ENCODE measurements around the gene PPP2R2C. TPM values are rescaled to one million over a fixed set of nuclear protein-coding genes. Genes with fewer than 3 reads are reported as not detected.
A peak's percentile ranks its signal among the peaks of the same experiment; 100 is the strongest.

The PPP2R2C gene
- total and polyA plus RNA-seq, 9 of the 15 experiments (the other 6 are each of a cell fraction or from before 2014, with no cell fraction given), result 0.04 to 0.06 TPM; not detected in 7

- TF ChIP-seq, protein P1, sequence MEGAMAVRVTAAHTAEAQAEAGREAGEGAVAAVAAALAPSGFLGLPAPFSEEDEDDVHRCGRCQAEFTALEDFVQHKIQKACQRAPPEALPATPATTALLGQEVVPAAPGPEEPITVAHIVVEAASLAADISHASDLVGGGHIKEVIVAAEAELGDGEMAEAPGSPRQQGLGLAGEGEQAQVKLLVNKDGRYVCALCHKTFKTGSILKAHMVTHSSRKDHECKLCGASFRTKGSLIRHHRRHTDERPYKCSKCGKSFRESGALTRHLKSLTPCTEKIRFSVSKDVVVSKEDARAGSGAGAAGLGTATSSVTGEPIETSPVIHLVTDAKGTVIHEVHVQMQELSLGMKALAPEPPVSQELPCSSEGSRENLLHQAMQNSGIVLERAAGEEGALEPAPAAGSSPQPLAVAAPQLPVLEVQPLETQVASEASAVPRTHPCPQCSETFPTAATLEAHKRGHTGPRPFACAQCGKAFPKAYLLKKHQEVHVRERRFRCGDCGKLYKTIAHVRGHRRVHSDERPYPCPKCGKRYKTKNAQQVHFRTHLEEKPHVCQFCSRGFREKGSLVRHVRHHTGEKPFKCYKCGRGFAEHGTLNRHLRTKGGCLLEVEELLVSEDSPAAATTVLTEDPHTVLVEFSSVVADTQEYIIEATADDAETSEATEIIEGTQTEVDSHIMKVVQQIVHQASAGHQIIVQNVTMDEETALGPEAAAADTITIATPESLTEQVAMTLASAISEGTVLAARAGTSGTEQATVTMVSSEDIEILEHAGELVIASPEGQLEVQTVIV (CRISPR knock-in tag; IDR thresholded peaks at IDR 0.05; ENCODE audit: borderline replicate concordance), result no peak
- TF ChIP-seq BDP1 (IDR thresholded peaks at IDR 0.05; ENCODE audit: insufficient read depth, insufficient read length) (no peak), ZNF143 (CRISPR knock-in tag; IDR thresholded peaks at IDR 0.05) (no peak)
These were observed 41.5 kb downstream of the PPP2R2C start (continued) for GRCh38 chr4:6430927-6431326.

DNA sequence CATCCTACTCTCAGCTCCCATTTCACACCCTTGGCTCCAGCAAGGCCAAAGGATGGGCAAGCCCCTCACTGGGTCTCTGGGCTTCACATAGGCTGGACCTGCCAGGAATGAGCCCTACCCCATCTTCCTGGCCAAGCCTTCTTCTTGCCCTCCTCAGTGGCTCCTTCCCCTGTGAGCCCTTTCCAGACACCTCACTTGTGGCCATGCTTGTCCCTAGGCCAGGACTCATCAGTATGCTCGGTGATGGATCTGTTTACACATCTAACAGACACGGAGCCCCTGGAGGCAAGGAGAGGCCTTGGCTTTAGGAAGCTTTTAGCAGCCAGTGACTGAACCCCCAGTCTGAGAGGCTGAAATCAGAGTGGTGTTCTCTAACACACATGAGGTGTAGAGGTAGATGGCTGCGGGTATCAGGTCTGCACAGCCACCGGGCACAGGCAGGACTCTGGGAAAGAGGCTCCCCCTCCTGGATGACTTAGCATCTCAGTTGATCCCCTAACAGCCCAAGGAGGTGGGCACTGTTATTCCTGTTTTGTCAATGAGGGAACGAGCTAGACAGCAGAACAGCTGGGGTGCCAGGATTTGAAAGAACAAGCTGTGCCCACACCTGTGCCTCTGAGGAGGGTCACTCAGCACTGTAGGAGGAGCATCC lies 44.8 kb downstream of the PPP2R2C start:
- Histone ChIP-seq H3K4me2 (ENCODE audit: insufficient read depth, low read length) (no peak overlapping the region), H3K9me3 (replicated peaks; ENCODE audit: control insufficient read depth, insufficient read depth, low read depth, low read length) (no peaks in the 10 kb centered on the region), H3K36me3 (ENCODE audit: control insufficient read depth, insufficient read depth, low read length) (no peaks in the 10 kb centered on the region), H3K9ac (ENCODE audit: insufficient read depth in 1 of 2, low read depth in 2 of 2, low read length in 2 of 2) (no peak overlapping the region), H3K4me3 (no peak overlapping the region), H2AFZ (ENCODE audit: low read depth, low read length) (no peak overlapping the region), H3K79me2 (ENCODE audit: control insufficient read depth, insufficient read depth, low read length) (no peaks in the 10 kb centered on the region), H3K27me3 (ENCODE audit: control insufficient read depth in 2 of 2, insufficient read depth in 2 of 2, low read length in 2 of 2) (peaks cover 0 to 54% of the 10 kb centered on the region in 2 experiments; a peak in 2 of 5 replicates), H4K20me1 (replicated peaks; ENCODE audit: control insufficient read depth, insufficient read depth, low read length) (no peaks in the 10 kb centered on the region; the same call in 1 of the 2 replicates), H3K27ac (ENCODE audit: extremely low read depth, low read depth, low read length) (no peak overlapping the region), H3K9me1 (ENCODE audit: control insufficient read depth, insufficient read depth, low read length) (no peaks in the 10 kb centered on the region), H3K4me1 (replicated peaks in 1 of 2; ENCODE audit: control insufficient read depth in 2 of 2, insufficient read depth in 2 of 2, low read length in 2 of 2) (no peaks in the 10 kb centered on the region)
- intact Hi-C loops (cut with micrococcal nuclease), result no loop called here
- DNase-seq (ENCODE audit: extremely low read depth in 1 of 4, low spot score in 3 of 4) (no peak), FAIRE-seq (no peak), ATAC-seq (peak; percentile 47; the same call in 1 of the 3 replicates)
- in situ Hi-C loops (cut with MboI), result no loop called here
- 0% methylated on average over 5 of the region's 5 CpGs for WGBS (ENCODE audit: insufficient coverage, low coverage, missing lambda C conversion rate)
- ChIA-PET POLR2A (no interaction called here), CTCF (ENCODE audit: low intra/inter-chr PET ratio) (no interaction called here)
- BruUV-seq (replicated peaks), result no TSS peak
- TF ChIP-seq SPI1 (IDR thresholded peaks at IDR 0.05; ENCODE audit: borderline replicate concordance, low read depth, low read length) (no peak), ETS1 (conservative IDR thresholded peaks at IDR 0.05; ENCODE audit: control insufficient read depth, low read depth, low read length) (no peak), RFX1 (IDR thresholded peaks at IDR 0.05) (no peak), RAD21 (CRISPR knock-in tag; conservative IDR thresholded peaks at IDR 0.05 in 1 of 2, IDR thresholded peaks at IDR 0.05 in 1 of 2) (peak in 1 of 2 experiments; percentile 23; a peak in 2 of 4 replicates), MCM7 (IDR thresholded peaks at IDR 0.05) (no peak)
- TF ChIP-seq, protein P2, sequence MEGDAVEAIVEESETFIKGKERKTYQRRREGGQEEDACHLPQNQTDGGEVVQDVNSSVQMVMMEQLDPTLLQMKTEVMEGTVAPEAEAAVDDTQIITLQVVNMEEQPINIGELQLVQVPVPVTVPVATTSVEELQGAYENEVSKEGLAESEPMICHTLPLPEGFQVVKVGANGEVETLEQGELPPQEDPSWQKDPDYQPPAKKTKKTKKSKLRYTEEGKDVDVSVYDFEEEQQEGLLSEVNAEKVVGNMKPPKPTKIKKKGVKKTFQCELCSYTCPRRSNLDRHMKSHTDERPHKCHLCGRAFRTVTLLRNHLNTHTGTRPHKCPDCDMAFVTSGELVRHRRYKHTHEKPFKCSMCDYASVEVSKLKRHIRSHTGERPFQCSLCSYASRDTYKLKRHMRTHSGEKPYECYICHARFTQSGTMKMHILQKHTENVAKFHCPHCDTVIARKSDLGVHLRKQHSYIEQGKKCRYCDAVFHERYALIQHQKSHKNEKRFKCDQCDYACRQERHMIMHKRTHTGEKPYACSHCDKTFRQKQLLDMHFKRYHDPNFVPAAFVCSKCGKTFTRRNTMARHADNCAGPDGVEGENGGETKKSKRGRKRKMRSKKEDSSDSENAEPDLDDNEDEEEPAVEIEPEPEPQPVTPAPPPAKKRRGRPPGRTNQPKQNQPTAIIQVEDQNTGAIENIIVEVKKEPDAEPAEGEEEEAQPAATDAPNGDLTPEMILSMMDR (IDR thresholded peaks at IDR 0.05 in 2 of 3, conservative IDR thresholded peaks at IDR 0.05 in 1 of 3; ENCODE audit: insufficient read depth in 2 of 3, low read depth in 1 of 3, low read length in 3 of 3), result 0 out of 6 replicates have a peak, but pooled peaks of 2 of the 3 experiments have one; percentile 6 to 16
